ENCODE results near the gene NCK1.

Gene NCK1

GRCh38 chr3:136861890-136862616 is at the start of gene NCK1:
TSS of gene NCK1 (plus strand) at chr3:136862208. CDS start at chr3:136928002, 65,794 bp downstream.
- H3K4me3 ChIP-seq (ENCODE audit: low read depth, low read length) = peak within 1 kb of the TSS; percentile 75
- peak; percentile 99 for DNase-seq (ENCODE audit: low read depth)
- TF ChIP-seq CTCF (conservative IDR thresholded peaks at IDR 0.05; ENCODE audit: low read depth, low read length) = peak; percentile 25

- H3K4me3 ChIP-seq (ENCODE audit: low read depth, low read length) = no peak overlapping the region
- DNase-seq (ENCODE audit: low read depth) = no peak
- TF ChIP-seq CTCF (conservative IDR thresholded peaks at IDR 0.05; ENCODE audit: low read depth, low read length) = no peak
Measured at GRCh38 chr3:136817448-136817847, 44.6 kb upstream of the NCK1 start.

- DNase-seq (ENCODE audit: low read depth) = peak; percentile 83
- peak overlapping the region; percentile 80 for H3K4me3 ChIP-seq (ENCODE audit: low read depth, low read length)
- TF ChIP-seq CTCF (conservative IDR thresholded peaks at IDR 0.05; ENCODE audit: low read depth, low read length) = peak; percentile 25
Measured at GRCh38 chr3:136818191-136818768, 43.7 kb upstream of the NCK1 start.

- H3K4me3 ChIP-seq (ENCODE audit: low read depth, low read length) = peak within 1 kb of the TSS; percentile 80
- TF ChIP-seq CTCF (conservative IDR thresholded peaks at IDR 0.05; ENCODE audit: low read depth, low read length) = peak; percentile 19
- peak; percentile 44 for DNase-seq (ENCODE audit: low read depth)
Measured at GRCh38 chr3:136818769-136819391, 43.1 kb upstream of the NCK1 start, which contains the start of gene SLC35G2. TSS of gene SLC35G2 (plus strand) at chr3:136819126. CDS start at chr3:136854461, 35,335 bp downstream.

- H3K4me3 ChIP-seq (ENCODE audit: low read depth, low read length) = peak overlapping the region; percentile 80
- peak; percentile 81 for DNase-seq (ENCODE audit: low read depth)
- no peak for TF ChIP-seq CTCF (conservative IDR thresholded peaks at IDR 0.05; ENCODE audit: low read depth, low read length)
Measured at GRCh38 chr3:136819392-136819730, 42.6 kb upstream of the NCK1 start.

- peak overlapping the region; percentile 80 for H3K4me3 ChIP-seq (ENCODE audit: low read depth, low read length)
- TF ChIP-seq CTCF (conservative IDR thresholded peaks at IDR 0.05; ENCODE audit: low read depth, low read length) = no peak
- DNase-seq (ENCODE audit: low read depth) = peak; percentile 70
Measured at GRCh38 chr3:136819731-136820679, 42.0 kb upstream of the NCK1 start.

Measured in choroid plexus epithelial cell (primary cell).